Spleen (tissue), 7 donors: Measurements from ENCODE around the gene FAM240A.

Experiments used
- CTCF ChIP-seq, 11 experiments: fragments of 200-600 bp in 7 of 11; fragments of 450-650 bp in 4 of 11; sonication (generic) in 4 of 11; IDR thresholded peaks in 8 of 11; conservative IDR thresholded peaks in 3 of 11; 1 replicate in 7 of 11; 2 replicates in 4 of 11; pipeline versions ENCODE4 v1.4.0 to v1.8.0; 2016 to 2021; ENCODE audit warnings: antibody characterized with exemption in 11 of 11, inconsistent platforms in 4 of 11, mild to moderate bottlenecking in 1 of 11
- POLR2A ChIP-seq, 3 donors: fragments of 450-650 bp; IDR thresholded peaks; one replicate each; pipeline ENCODE4 v1.5.1; 2017; ENCODE audit warnings: antibody characterized with exemption in 3 of 3, mild to moderate bottlenecking in 1 of 3
- POLR2AphosphoS5 ChIP-seq, 3 donors: sonication (generic); formaldehyde crosslinking; IDR thresholded peaks; one replicate each; pipeline ENCODE4 v1.5.1; 2017; ENCODE audit warnings: antibody characterized with exemption in 3 of 3
- donor health status: DM: no; HTN: no; CAD: no; lungs with moderate emphysema.
- donor health status: DM: no; HTN: no; CAD: no.
- donor health status: DM: no; HTN: no; CAD: no.

GRCh38 chr3:46651084-46651483 lies 38.8 kb downstream of the FAM240A start:
- TF ChIP-seq CTCF (IDR thresholded peaks at IDR 0.05 in 8 of 11, conservative IDR thresholded peaks at IDR 0.05 in 3 of 11) (no peak), POLR2A (IDR thresholded peaks at IDR 0.05) (no peak), POLR2AphosphoS5 (IDR thresholded peaks at IDR 0.05) (no peak)
